H1 (cell line): ENCODE measurements around the gene BPGM. TPM values are rescaled to one million over a fixed set of nuclear protein-coding genes. Genes with fewer than 3 reads are reported as not detected.

Experiments
- CTCF ChIA-PET: fragments of 300-600 bp; sonication (Branson Sonifier 250); formaldehyde crosslinking; loops from one replicate; lab custom pipeline; 2021; ENCODE audit not compliant: partially characterized antibody; lab: Charles Lee
- POLR2A ChIA-PET: fragments of 300-600 bp; sonication (Branson Sonifier 250); formaldehyde crosslinking; loops from one replicate; lab custom pipeline; 2021; ENCODE audit warnings: inconsistent platforms; ENCODE audit not compliant: partially characterized antibody; lab: Charles Lee
- DNase-seq, 2 experiments: peaks; one replicate each; pipeline versions ENCODE4 v3.0.0 to v3.0.0-alpha.2; 2010 to 2022; ENCODE audit warnings: low spot score in 2 of 2, low read depth in 1 of 2, mixed read lengths in 1 of 2
- FAIRE-seq: peaks from 2 replicates; lab custom pipeline; 2011; peaks lifted over from hg19 to GRCh38; lab: Jason Lieb, UNC
- H2AFZ ChIP-seq: 2 replicates; pipeline ENCODE4 v1.8.1; 2012; ENCODE audit warnings: low read length, inconsistent platforms
- H2AK5ac ChIP-seq: 2 replicates; pipeline ENCODE4 v1.6.1; 2013; ENCODE audit warnings: low read depth, low read length
- H2BK120ac ChIP-seq: replicated peaks from 2 replicates; pipeline ENCODE3; 2013; ENCODE audit warnings: low read depth, low read length, inconsistent platforms
- H2BK12ac ChIP-seq: 2 replicates; pipeline ENCODE4 v1.6.1; 2013; ENCODE audit warnings: low read depth, low read length
- H2BK15ac ChIP-seq: 2 replicates; pipeline ENCODE4 v1.6.1; 2013; ENCODE audit warnings: low read length
- H2BK20ac ChIP-seq: 2 replicates; pipeline ENCODE4 v1.6.1; 2013; ENCODE audit warnings: low read length
- H2BK5ac ChIP-seq: 2 replicates; pipeline ENCODE4 v1.6.1; 2013; ENCODE audit warnings: low read depth, low read length
- H3K14ac ChIP-seq: 2 replicates; pipeline ENCODE4 v1.6.1; 2013; ENCODE audit warnings: inconsistent platforms; ENCODE audit not compliant: insufficient read length
- H3K18ac ChIP-seq: 2 replicates; pipeline ENCODE4 v1.6.1; 2013; ENCODE audit warnings: low read length; ENCODE audit errors: extremely low read depth
- H3K23ac ChIP-seq: 2 replicates; pipeline ENCODE4 v1.6.1; 2013; ENCODE audit warnings: inconsistent platforms; ENCODE audit not compliant: insufficient read length
- H3K23me2 ChIP-seq: 2 replicates; pipeline ENCODE4 v1.6.1; 2013; ENCODE audit warnings: low read depth, low read length
- H3K27ac ChIP-seq: 2 replicates; pipeline ENCODE4 v1.6.1; 2011; ENCODE audit warnings: low read depth, low read length, inconsistent platforms
- H3K27me3 ChIP-seq, 4 experiments: replicated peaks in 1 of 4; 1 replicate in 1 of 4; 2 replicates in 3 of 4; pipeline versions ENCODE4 v1.6.1 to v1.8.1; 2011 to 2013; ENCODE audit warnings: low read length in 3 of 4, mild to moderate bottlenecking in 3 of 4, inconsistent platforms in 2 of 4, mixed read lengths in 2 of 4, moderate library complexity in 1 of 4; ENCODE audit not compliant: control insufficient read depth in 3 of 4, insufficient read depth in 3 of 4; ENCODE audit errors: extremely low read depth in 1 of 4
- H3K36me3 ChIP-seq, 4 experiments: 2 replicates each; pipeline versions ENCODE4 v1.6.1 to v1.8.1; 2011 to 2013; ENCODE audit warnings: mild to moderate bottlenecking in 4 of 4, low read length in 3 of 4, moderate library complexity in 2 of 4, control low read depth in 1 of 4, inconsistent platforms in 1 of 4; ENCODE audit not compliant: insufficient read depth in 4 of 4, control insufficient read depth in 2 of 4
- H3K4ac ChIP-seq: replicated peaks from 2 replicates; pipeline ENCODE3; 2013; ENCODE audit warnings: low read length, low read depth, mixed read lengths, inconsistent platforms; ENCODE audit not compliant: insufficient read length
- H3K4me1 ChIP-seq, 4 experiments: replicated peaks in 1 of 4; 1 replicate in 1 of 4; 2 replicates in 3 of 4; pipeline versions ENCODE4 v1.6.1 to v1.8.1; 2011 to 2013; ENCODE audit warnings: low read length in 3 of 4, inconsistent platforms in 2 of 4, mixed read lengths in 1 of 4; ENCODE audit not compliant: insufficient read depth in 4 of 4, control insufficient read depth in 3 of 4
- H3K4me2 ChIP-seq, 2 experiments: 2 replicates each; pipeline versions ENCODE4 v1.6.1 to v1.8.1; 2011 to 2013; ENCODE audit warnings: low read depth in 2 of 2, low read length in 2 of 2, control low read depth in 1 of 2, inconsistent platforms in 1 of 2, mild to moderate bottlenecking in 1 of 2; ENCODE audit not compliant: insufficient read depth in 1 of 2
- H3K4me3 ChIP-seq, 4 experiments: fragments of 200-600, 300-600 bp in 1 of 4; sonication (generic), shearing (Covaris generic), sonication (Bioruptor Twin) in 1 of 4; 2 replicates each; pipeline versions ENCODE4 v1.5.1 to v1.8.1; 2011 to 2016; ENCODE audit warnings: low read length in 4 of 4, low read depth in 3 of 4, control low read depth in 2 of 4, inconsistent platforms in 2 of 4, mild to moderate bottlenecking in 2 of 4, mixed read lengths in 1 of 4, moderate library complexity in 1 of 4; ENCODE audit not compliant: insufficient read depth in 2 of 4; ENCODE audit errors: extremely low read depth in 1 of 4
- H3K56ac ChIP-seq: replicated peaks from 2 replicates; pipeline ENCODE3; 2013; ENCODE audit warnings: low read depth, mild to moderate bottlenecking, mixed read lengths, low read length, inconsistent platforms; ENCODE audit not compliant: insufficient read length
- H3K79me1 ChIP-seq: 2 replicates; pipeline ENCODE4 v1.6.1; 2013; ENCODE audit warnings: low read depth, low read length, control low read depth
- H3K79me2 ChIP-seq, 2 experiments: 2 replicates each; pipeline versions ENCODE4 v1.6.1 to v1.8.1; 2012 to 2013; ENCODE audit warnings: low read length in 2 of 2, mild to moderate bottlenecking in 2 of 2, inconsistent platforms in 1 of 2; ENCODE audit not compliant: insufficient read depth in 2 of 2, control insufficient read depth in 1 of 2
- H3K9ac ChIP-seq, 4 experiments: replicated peaks in 1 of 4; 1 replicate in 1 of 4; 2 replicates in 3 of 4; pipeline versions ENCODE4 v1.6.1 to v1.8.1; 2011 to 2013; ENCODE audit warnings: low read depth in 3 of 4, low read length in 3 of 4, control low read depth in 2 of 4, mild to moderate bottlenecking in 2 of 4, moderate library complexity in 2 of 4, inconsistent platforms in 1 of 4; ENCODE audit errors: extremely low read depth in 1 of 4
- H3K9me3 ChIP-seq, 2 experiments: 2 replicates each; pipeline versions ENCODE4 v1.6.1 to v1.8.1; 2012 to 2013; ENCODE audit warnings: mild to moderate bottlenecking in 2 of 2, moderate library complexity in 2 of 2, control low read depth in 1 of 2, inconsistent platforms in 1 of 2, low read depth in 1 of 2, low read length in 1 of 2, mixed read lengths in 1 of 2; ENCODE audit not compliant: insufficient read depth in 2 of 2
- H4K20me1 ChIP-seq, 2 experiments: replicated peaks in 1 of 2; 2 replicates each; pipeline versions ENCODE3 to v1.8.1; 2011 to 2013; ENCODE audit warnings: inconsistent platforms in 2 of 2, low read length in 2 of 2, mild to moderate bottlenecking in 1 of 2; ENCODE audit not compliant: insufficient read depth in 2 of 2, control insufficient read depth in 1 of 2
- H4K5ac ChIP-seq: 2 replicates; pipeline ENCODE4 v1.6.1; 2013; ENCODE audit warnings: low read length, low read depth, mixed read lengths, inconsistent platforms; ENCODE audit not compliant: insufficient read length
- H4K8ac ChIP-seq: 2 replicates; pipeline ENCODE4 v1.8.0; 2013; ENCODE audit warnings: mild to moderate bottlenecking, moderate library complexity, low read length, inconsistent platforms; ENCODE audit not compliant: insufficient read depth; ENCODE audit errors: extremely low read depth
- H4K91ac ChIP-seq: replicated peaks from 2 replicates; pipeline ENCODE3; 2013; ENCODE audit warnings: low read length, mixed read lengths, inconsistent platforms; ENCODE audit not compliant: insufficient read length
- EP300 ChIP-seq, 2 experiments: IDR thresholded peaks; 1 replicate in 1 of 2; 2 replicates in 1 of 2; pipeline ENCODE4 v1.6.1; 2011 to 2012; ENCODE audit warnings: low read depth in 2 of 2, low read length in 2 of 2, mild to moderate bottlenecking in 2 of 2, borderline replicate concordance in 1 of 2, inconsistent platforms in 1 of 2, moderate library complexity in 1 of 2
- HDAC6 ChIP-seq: IDR thresholded peaks from one replicate; pipeline ENCODE4 v1.7.1; 2012; ENCODE audit warnings: low read depth, mild to moderate bottlenecking, inconsistent platforms, low read length, moderate library complexity
- SIN3A ChIP-seq, 2 experiments: IDR thresholded peaks in 1 of 2; conservative IDR thresholded peaks in 1 of 2; 2 replicates each; pipeline ENCODE4 v1.6.1; 2011 to 2012; ENCODE audit warnings: low read length in 2 of 2, improper control_type of control experiment in 1 of 2, low read depth in 1 of 2, mild to moderate bottlenecking in 1 of 2
- TBP ChIP-seq: IDR thresholded peaks from 2 replicates; pipeline ENCODE4 v1.6.1; 2011; ENCODE audit warnings: low read depth, low read length, improper control_type of control experiment
- TEAD4 ChIP-seq: IDR thresholded peaks from 2 replicates; pipeline ENCODE4 v1.6.1; 2012; ENCODE audit warnings: low read depth, low read length, inconsistent platforms, mixed read lengths
- WGBS, 2 experiments: shearing (Covaris generic) in 1 of 2; methylation state at CpG; one replicate each; pipeline versions ENCODE4 v1.1.6 to v1.1.7; 2013 to 2015; ENCODE audit warnings: low lambda C conversion rate in 2 of 2, mixed read lengths in 2 of 2, inconsistent platforms in 1 of 2, low coverage in 1 of 2, missing lambda C conversion rate in 1 of 2; ENCODE audit not compliant: insufficient replicate concordance in 2 of 2, insufficient coverage in 1 of 2, insufficient read length in 1 of 2; ENCODE audit errors: extremely low coverage in 1 of 2, missing lambda C conversion rate in 1 of 2; 5-methylcytosine and 5-hydroxymethylcytosine counted together
- polyA plus RNA-seq, 7 experiments: library from polyadenylated mRNA; depleted of rRNA in 3 of 7; stranded (reverse) in 5 of 7; unstranded in 2 of 7; fragments of >200 nt in 5 of 7; fragments of 200-250 nt in 2 of 7; gene quantifications; 1 replicate in 5 of 7; 2 replicates in 1 of 7; 4 replicates in 1 of 7; pipeline versions ENCODE4 v1.2.1 to v1.2.3, GENCODE V29; 2011 to 2013; ENCODE audit warnings: missing spikeins in 2 of 7, mixed read lengths in 2 of 7
- total RNA-seq: library from RNA; stranded (reverse); fragmentation: NEBNext Ultra II Directional; extraction: Animal tissue kit (Norgen Biotek cat#: 25700); gene quantifications from 2 replicates; pipeline ENCODE4 v1.2.1, GENCODE V29; 2021

Gene BPGM
- total and polyA plus RNA-seq, 2 of the 8 experiments (the other 6 are each of a cell fraction or from before 2014, with no cell fraction given), result 9.7 to 15.3 TPM

DNA sequence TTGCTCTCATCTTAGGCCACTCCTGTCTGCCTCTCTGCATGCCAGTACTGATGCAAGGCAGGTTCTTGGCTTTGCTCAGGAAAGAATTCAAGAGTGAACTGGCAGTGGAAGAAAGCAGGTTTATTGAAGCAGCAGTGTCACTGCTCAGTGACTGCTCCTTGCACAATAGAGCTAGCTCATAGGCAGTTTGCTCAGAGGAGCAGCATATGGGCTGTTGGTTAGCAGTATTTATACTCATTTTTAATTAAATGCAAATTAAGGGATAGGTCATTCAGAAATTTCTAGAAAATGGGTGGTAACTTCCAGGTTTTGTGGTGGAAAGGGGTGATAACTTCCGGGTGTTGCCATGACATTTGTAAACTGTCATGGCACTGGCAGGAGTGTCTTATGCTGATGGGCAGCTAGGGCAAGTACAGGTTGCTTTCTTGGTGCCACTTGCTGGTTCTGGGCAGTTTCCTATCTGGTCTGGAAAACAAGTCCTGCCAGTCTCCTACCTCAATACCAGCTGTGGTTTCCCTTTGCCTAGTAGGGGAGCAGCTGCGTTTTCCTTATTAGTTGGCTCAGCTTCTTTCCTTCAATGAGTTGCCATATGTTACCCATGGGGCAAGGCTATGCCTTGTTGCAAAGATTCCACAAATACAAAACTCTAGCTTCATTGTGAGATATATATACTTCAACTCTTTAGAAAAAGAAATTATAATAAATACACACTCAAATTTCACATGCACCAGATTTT lies 68.0 kb downstream of the BPGM start:
- CTCF ChIA-PET, result interaction anchor here (0.7 to 3.2 kb wide), 4 partner anchors 8 to 28 kb away, joined by 3 to 22 read pairs (median 3); no protein-coding TSS in a partner anchor
- TF ChIP-seq EP300 (IDR thresholded peaks at IDR 0.05; ENCODE audit: borderline replicate concordance in 1 of 2, low read depth in 2 of 2, low read length in 2 of 2) (no peak), TEAD4 (no peak), SIN3A (conservative IDR thresholded peaks at IDR 0.05 in 1 of 2, IDR thresholded peaks at IDR 0.05 in 1 of 2; ENCODE audit: low read depth in 1 of 2, low read length in 2 of 2) (no peak), HDAC6 (no peak), TBP (no peak)
- TF ChIP-seq, all 59 proteins: peak for 0
- no peak overlapping the region for H3K4me2 ChIP-seq

More for the DNA sequence above, 68.0 kb downstream of the BPGM start:
- POLR2A ChIA-PET, result interaction anchor here (1.2 kb wide), 1 partner anchor 69 kb away, joined by 3 read pairs; no protein-coding TSS in a partner anchor
- no peak for DNase-seq
- Histone ChIP-seq H4K8ac (no peak overlapping the region), H4K20me1 (no peaks in the 10 kb centered on the region), H2AFZ (no peak overlapping the region), H4K5ac (no peak overlapping the region), H2BK15ac (no peak overlapping the region), H2BK120ac (no peak overlapping the region), H3K23ac (no peak overlapping the region), H3K4ac (no peak overlapping the region), H3K27ac (no peak overlapping the region), H3K9ac (no peak overlapping the region), H3K79me1 (no peaks in the 10 kb centered on the region), H3K23me2 (no peaks in the 10 kb centered on the region), H3K79me2 (no peaks in the 10 kb centered on the region), H2BK5ac (no peak overlapping the region), H3K36me3 (no peaks in the 10 kb centered on the region), H3K14ac (no peak overlapping the region), H3K56ac (no peak overlapping the region), H2AK5ac (no peak overlapping the region), H3K4me3 (no peak overlapping the region), H2BK12ac (no peak overlapping the region), H3K27me3 (peaks cover 0 to 1% (median 0%) of the 10 kb centered on the region in 4 experiments; a peak in 1 of 7 replicates), H3K4me1 (no peaks in the 10 kb centered on the region), H3K18ac (no peak overlapping the region), H2BK20ac (no peak overlapping the region), H3K9me3 (no peaks in the 10 kb centered on the region), H4K91ac (no peak overlapping the region)
- no peak for FAIRE-seq
- 82% methylated on average over 2 of the region's 2 CpGs; no CpG with 5 or more reads in 1 of the 2 experiments for WGBS, 2 experiments
